ENCODE results near the gene SYNPO2. TPM values are rescaled to one million over a fixed set of nuclear protein-coding genes. Genes with fewer than 3 reads are reported as not detected.

Gene SYNPO2
- total and polyA plus RNA-seq, 10 of the 15 experiments (the other 5 are each of a cell fraction or from before 2014, with no cell fraction given): 0.04 to 0.34 (median 0.28) TPM

DNA sequence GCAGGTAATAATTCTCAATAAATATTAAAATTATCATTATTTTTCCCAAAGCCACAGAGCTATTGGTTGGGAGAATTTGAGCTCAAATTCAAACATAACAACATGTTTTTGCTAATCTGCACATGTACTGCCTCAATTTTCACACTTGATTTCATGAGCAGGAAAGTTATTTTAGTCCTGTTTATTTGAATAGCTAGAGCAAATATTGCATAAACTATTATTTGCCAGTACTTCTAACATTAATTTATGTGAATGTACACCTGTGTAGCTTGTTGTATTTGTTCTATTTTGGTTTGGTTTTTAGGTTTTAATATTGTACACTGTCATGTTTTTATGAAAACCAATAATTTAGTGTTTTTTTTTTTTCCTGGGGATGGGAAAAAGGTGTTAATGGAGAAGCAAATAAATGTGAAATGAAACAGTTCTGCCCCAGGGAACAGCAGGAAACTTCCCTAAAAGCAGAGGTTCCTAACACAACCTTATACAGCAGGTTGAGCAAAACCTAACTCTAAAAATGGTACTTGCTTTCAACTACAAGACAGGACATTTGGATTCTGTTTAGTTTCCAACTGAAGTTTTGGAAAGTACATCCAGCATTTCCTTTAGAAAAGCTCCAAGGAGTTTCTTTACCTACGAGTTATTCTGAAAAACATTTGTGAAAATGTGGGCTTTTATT is 99.4 kb downstream of the SYNPO2 start (continued):
- TF ChIP-seq ATF2 (IDR thresholded peaks at IDR 0.05; ENCODE audit: low read length) (no peak), CHD2 (IDR thresholded peaks at IDR 0.05; ENCODE audit: borderline replicate concordance, low read depth, low read length) (no peak), BCL11A (IDR thresholded peaks at IDR 0.05; ENCODE audit: low read depth, low read length) (no peak), IRF3 (IDR thresholded peaks at IDR 0.05) (no peak), PAX5 (IDR thresholded peaks at IDR 0.05; ENCODE audit: borderline replicate concordance, low read depth, low read length) (no peak), SREBF1 (IDR thresholded peaks at IDR 0.05; ENCODE audit: low read length) (no peak), SIX5 (IDR thresholded peaks at IDR 0.05; ENCODE audit: low read depth, low read length, severe bottlenecking) (no peak), POU2F2 (IDR thresholded peaks at IDR 0.05; ENCODE audit: borderline replicate concordance, low read depth, low read length) (no peak), YBX1 (IDR thresholded peaks at IDR 0.05) (no peak), BACH1 (IDR thresholded peaks at IDR 0.05; ENCODE audit: borderline replicate concordance) (no peak)
- TF ChIP-seq, protein P1, sequence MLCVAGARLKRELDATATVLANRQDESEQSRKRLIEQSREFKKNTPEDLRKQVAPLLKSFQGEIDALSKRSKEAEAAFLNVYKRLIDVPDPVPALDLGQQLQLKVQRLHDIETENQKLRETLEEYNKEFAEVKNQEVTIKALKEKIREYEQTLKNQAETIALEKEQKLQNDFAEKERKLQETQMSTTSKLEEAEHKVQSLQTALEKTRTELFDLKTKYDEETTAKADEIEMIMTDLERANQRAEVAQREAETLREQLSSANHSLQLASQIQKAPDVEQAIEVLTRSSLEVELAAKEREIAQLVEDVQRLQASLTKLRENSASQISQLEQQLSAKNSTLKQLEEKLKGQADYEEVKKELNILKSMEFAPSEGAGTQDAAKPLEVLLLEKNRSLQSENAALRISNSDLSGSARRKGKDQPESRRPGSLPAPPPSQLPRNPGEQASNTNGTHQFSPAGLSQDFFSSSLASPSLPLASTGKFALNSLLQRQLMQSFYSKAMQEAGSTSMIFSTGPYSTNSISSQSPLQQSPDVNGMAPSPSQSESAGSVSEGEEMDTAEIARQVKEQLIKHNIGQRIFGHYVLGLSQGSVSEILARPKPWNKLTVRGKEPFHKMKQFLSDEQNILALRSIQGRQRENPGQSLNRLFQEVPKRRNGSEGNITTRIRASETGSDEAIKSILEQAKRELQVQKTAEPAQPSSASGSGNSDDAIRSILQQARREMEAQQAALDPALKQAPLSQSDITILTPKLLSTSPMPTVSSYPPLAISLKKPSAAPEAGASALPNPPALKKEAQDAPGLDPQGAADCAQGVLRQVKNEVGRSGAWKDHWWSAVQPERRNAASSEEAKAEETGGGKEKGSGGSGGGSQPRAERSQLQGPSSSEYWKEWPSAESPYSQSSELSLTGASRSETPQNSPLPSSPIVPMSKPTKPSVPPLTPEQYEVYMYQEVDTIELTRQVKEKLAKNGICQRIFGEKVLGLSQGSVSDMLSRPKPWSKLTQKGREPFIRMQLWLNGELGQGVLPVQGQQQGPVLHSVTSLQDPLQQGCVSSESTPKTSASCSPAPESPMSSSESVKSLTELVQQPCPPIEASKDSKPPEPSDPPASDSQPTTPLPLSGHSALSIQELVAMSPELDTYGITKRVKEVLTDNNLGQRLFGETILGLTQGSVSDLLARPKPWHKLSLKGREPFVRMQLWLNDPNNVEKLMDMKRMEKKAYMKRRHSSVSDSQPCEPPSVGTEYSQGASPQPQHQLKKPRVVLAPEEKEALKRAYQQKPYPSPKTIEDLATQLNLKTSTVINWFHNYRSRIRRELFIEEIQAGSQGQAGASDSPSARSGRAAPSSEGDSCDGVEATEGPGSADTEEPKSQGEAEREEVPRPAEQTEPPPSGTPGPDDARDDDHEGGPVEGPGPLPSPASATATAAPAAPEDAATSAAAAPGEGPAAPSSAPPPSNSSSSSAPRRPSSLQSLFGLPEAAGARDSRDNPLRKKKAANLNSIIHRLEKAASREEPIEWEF (IDR thresholded peaks at IDR 0.05; ENCODE audit: insufficient replicate concordance, low read depth, low read length): no peak
- TF ChIP-seq, protein P2, sequence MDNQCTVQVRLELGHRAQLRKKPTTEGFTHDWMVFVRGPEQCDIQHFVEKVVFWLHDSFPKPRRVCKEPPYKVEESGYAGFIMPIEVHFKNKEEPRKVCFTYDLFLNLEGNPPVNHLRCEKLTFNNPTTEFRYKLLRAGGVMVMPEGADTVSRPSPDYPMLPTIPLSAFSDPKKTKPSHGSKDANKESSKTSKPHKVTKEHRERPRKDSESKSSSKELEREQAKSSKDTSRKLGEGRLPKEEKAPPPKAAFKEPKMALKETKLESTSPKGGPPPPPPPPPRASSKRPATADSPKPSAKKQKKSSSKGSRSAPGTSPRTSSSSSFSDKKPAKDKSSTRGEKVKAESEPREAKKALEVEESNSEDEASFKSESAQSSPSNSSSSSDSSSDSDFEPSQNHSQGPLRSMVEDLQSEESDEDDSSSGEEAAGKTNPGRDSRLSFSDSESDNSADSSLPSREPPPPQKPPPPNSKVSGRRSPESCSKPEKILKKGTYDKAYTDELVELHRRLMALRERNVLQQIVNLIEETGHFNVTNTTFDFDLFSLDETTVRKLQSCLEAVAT (IDR thresholded peaks at IDR 0.05): no peak
- TF ChIP-seq, protein P3, sequence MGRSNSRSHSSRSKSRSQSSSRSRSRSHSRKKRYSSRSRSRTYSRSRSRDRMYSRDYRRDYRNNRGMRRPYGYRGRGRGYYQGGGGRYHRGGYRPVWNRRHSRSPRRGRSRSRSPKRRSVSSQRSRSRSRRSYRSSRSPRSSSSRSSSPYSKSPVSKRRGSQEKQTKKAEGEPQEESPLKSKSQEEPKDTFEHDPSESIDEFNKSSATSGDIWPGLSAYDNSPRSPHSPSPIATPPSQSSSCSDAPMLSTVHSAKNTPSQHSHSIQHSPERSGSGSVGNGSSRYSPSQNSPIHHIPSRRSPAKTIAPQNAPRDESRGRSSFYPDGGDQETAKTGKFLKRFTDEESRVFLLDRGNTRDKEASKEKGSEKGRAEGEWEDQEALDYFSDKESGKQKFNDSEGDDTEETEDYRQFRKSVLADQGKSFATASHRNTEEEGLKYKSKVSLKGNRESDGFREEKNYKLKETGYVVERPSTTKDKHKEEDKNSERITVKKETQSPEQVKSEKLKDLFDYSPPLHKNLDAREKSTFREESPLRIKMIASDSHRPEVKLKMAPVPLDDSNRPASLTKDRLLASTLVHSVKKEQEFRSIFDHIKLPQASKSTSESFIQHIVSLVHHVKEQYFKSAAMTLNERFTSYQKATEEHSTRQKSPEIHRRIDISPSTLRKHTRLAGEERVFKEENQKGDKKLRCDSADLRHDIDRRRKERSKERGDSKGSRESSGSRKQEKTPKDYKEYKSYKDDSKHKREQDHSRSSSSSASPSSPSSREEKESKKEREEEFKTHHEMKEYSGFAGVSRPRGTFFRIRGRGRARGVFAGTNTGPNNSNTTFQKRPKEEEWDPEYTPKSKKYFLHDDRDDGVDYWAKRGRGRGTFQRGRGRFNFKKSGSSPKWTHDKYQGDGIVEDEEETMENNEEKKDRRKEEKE (IDR thresholded peaks at IDR 0.05): no peak

Data from GM12878 (cell line).